Breast epithelium (tissue), 4 donors: ENCODE results near the gene HOXC5. TPM values are rescaled to one million over a fixed set of nuclear protein-coding genes. Genes with fewer than 3 reads are reported as not detected.

ENCODE experiments used
- DNase-seq, 2 donors: peaks; one replicate each; pipeline ENCODE4 v3.0.0-alpha.2; 2019; ENCODE audit warnings: low spot score in 2 of 2
- H3K27ac ChIP-seq, 2 donors: fragments of 200-600 bp; sonication (generic) in 1 of 2; one replicate each; pipeline ENCODE4 v1.5.1; 2016 to 2019; ENCODE audit warnings: mild to moderate bottlenecking in 1 of 2
- H3K27me3 ChIP-seq, 2 donors: fragments of 200-600 bp; sonication (generic) in 1 of 2; one replicate each; pipeline versions ENCODE4 v1.5.1 to v1.6.0; 2017 to 2019; ENCODE audit warnings: control low read depth in 1 of 2, mild to moderate bottlenecking in 1 of 2
- H3K36me3 ChIP-seq: fragments of 200-600 bp; one replicate; pipeline ENCODE4 v1.5.1; 2019
- H3K4me1 ChIP-seq, 2 donors: fragments of 200-600 bp; sonication (generic); one replicate each; pipeline ENCODE4 v1.5.1; 2016 to 2019; ENCODE audit warnings: control low read depth in 1 of 2
- H3K4me3 ChIP-seq, 3 donors: fragments of 200-600 bp; sonication (generic); 1 replicate in 2 of 3; 2 replicates in 1 of 3; pipeline ENCODE4 v1.5.1; 2016 to 2019; ENCODE audit warnings: mild to moderate bottlenecking in 3 of 3, moderate library complexity in 2 of 3
- H3K9me3 ChIP-seq, 2 donors: fragments of 200-600 bp; sonication (generic) in 1 of 2; one replicate each; pipeline ENCODE4 v1.5.1; 2016 to 2019; ENCODE audit warnings: control low read depth in 1 of 2
- CTCF ChIP-seq, 3 donors: fragments of 450-650 bp; IDR thresholded peaks; one replicate each; pipeline ENCODE4 v1.5.1; 2016 to 2017; ENCODE audit warnings: antibody characterized with exemption in 3 of 3, mild to moderate bottlenecking in 3 of 3, moderate library complexity in 3 of 3
- POLR2A ChIP-seq: fragments of 450-650 bp; IDR thresholded peaks from one replicate; pipeline ENCODE4 v1.6.1; 2016; ENCODE audit warnings: antibody characterized with exemption, mild to moderate bottlenecking, moderate library complexity
- POLR2AphosphoS5 ChIP-seq, 3 donors: sonication (generic); formaldehyde crosslinking; IDR thresholded peaks; one replicate each; pipeline ENCODE4 v1.6.1; 2017; ENCODE audit warnings: antibody characterized with exemption in 3 of 3
- intact Hi-C: fragments of 100-400 bp; cut with DNase I; formaldehyde crosslinking; loops from one replicate; pipeline ENCODE4 v1.15.1; 2023; ENCODE audit warnings: low total_unique reads
- total RNA-seq, 3 donors: library from RNA; depleted of rRNA; stranded (reverse); fragments of >200 nt; gene quantifications; one replicate each; pipeline ENCODE4 v1.1.0, GENCODE V29; 2016

Gene HOXC5
- total RNA-seq, 3 donors from 2014 or later: 0.73 to 0.98 (median 0.96) TPM

- TF ChIP-seq CTCF (IDR thresholded peaks at IDR 0.05) (no peak), POLR2AphosphoS5 (IDR thresholded peaks at IDR 0.05) (no peak), POLR2A (no peak)
- no peaks in the 10 kb centered on the region for H3K27me3 ChIP-seq
- peaks cover 0 to 3% of the 10 kb centered on the region in 2 donors for H3K4me1 ChIP-seq
- intact Hi-C loops: no loop called here
- no peak for DNase-seq
- H3K36me3 ChIP-seq: no peaks in the 10 kb centered on the region
- H3K4me3 ChIP-seq: peak overlapping the region; percentile 33 to 62 (median 33)
- peak overlapping the region in 1 of 2 donors; percentile 99 for H3K27ac ChIP-seq
- H3K9me3 ChIP-seq: no peaks in the 10 kb centered on the region
These were observed 17.6 kb upstream of the HOXC5 start for GRCh38 chr12:54015018-54015931.

GRCh38 chr12:54016051-54016450 is 16.8 kb upstream of the HOXC5 start:
- Histone ChIP-seq H3K4me1 (peaks cover 0 to 9% of the 10 kb centered on the region in 2 donors), H3K4me3 (peak overlapping the region; percentile 65 to 80 (median 71)), H3K36me3 (no peaks in the 10 kb centered on the region), H3K27ac (peak overlapping the region; percentile 99), H3K9me3 (no peaks in the 10 kb centered on the region), H3K27me3 (no peaks in the 10 kb centered on the region)
- intact Hi-C loops: no loop called here
- no peak for TF ChIP-seq CTCF (IDR thresholded peaks at IDR 0.05)
- DNase-seq: no peak

GRCh38 chr12:54016478-54016964 is 16.3 kb upstream of the HOXC5 start:
- intact Hi-C loops: no loop called here
- no peaks in the 10 kb centered on the region for H3K36me3 ChIP-seq
- TF ChIP-seq CTCF (IDR thresholded peaks at IDR 0.05) (no peak), POLR2AphosphoS5 (IDR thresholded peaks at IDR 0.05) (no peak)
- H3K4me1 ChIP-seq: peaks cover 0 to 13% of the 10 kb centered on the region in 2 donors
- H3K27ac ChIP-seq: peak overlapping the region; percentile 99
- DNase-seq: no peak
- no peaks in the 10 kb centered on the region for H3K9me3 ChIP-seq
- H3K4me3 ChIP-seq: peak overlapping the region; percentile 65 to 80 (median 71)
- H3K27me3 ChIP-seq: no peaks in the 10 kb centered on the region

GRCh38 chr12:54017027-54017788 is 15.6 kb upstream of the HOXC5 start:
- TF ChIP-seq POLR2AphosphoS5 (IDR thresholded peaks at IDR 0.05): no peak
- no peak for TF ChIP-seq POLR2A
- peak in 1 of 3 donors; percentile 16 for TF ChIP-seq CTCF (IDR thresholded peaks at IDR 0.05)
- intact Hi-C loops: no loop called here
- H3K27me3 ChIP-seq: no peaks in the 10 kb centered on the region
- H3K4me1 ChIP-seq: peaks cover 0 to 13% of the 10 kb centered on the region in 2 donors
- H3K36me3 ChIP-seq: no peaks in the 10 kb centered on the region
- DNase-seq: peak in 1 of 2 donors; percentile 64
- no peaks in the 10 kb centered on the region for H3K9me3 ChIP-seq
- H3K4me3 ChIP-seq: peak overlapping the region; percentile 65 to 80 (median 71)
- H3K27ac ChIP-seq: peak overlapping the region; percentile 99
